GM12873 (cell line): ENCODE measurements around the gene PACRG.

Experiments used
- TF ChIP-seq, protein P1 (sequence below): IDR thresholded peaks from 2 replicates; pipeline ENCODE4 v1.5.1; 2012; ENCODE audit warnings: low read depth, mild to moderate bottlenecking, moderate library complexity, low read length, control low read depth; ENCODE audit not compliant: insufficient read depth; ENCODE audit errors: missing control alignments

The PACRG gene

DNA sequence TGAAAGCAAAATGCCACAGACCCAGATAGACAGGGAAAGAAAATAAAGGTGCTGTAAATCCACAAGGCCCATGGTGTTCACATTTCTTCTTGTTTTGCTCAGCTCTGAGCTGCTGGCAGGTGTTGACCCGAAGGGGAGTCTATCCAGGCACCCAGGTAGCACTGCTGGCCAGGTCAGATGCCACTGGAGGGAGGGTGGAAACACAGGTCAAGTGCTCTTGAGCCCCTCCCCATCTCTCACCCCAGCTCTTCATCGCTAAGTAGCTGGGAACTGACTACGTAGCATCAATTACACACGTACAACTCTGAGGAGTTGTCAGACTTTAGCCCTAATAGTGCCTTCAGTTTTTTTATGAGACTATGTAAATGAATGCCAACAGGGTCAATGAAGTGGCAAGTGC lies 399.0 kb downstream of the PACRG start:
- TF ChIP-seq, protein P1, sequence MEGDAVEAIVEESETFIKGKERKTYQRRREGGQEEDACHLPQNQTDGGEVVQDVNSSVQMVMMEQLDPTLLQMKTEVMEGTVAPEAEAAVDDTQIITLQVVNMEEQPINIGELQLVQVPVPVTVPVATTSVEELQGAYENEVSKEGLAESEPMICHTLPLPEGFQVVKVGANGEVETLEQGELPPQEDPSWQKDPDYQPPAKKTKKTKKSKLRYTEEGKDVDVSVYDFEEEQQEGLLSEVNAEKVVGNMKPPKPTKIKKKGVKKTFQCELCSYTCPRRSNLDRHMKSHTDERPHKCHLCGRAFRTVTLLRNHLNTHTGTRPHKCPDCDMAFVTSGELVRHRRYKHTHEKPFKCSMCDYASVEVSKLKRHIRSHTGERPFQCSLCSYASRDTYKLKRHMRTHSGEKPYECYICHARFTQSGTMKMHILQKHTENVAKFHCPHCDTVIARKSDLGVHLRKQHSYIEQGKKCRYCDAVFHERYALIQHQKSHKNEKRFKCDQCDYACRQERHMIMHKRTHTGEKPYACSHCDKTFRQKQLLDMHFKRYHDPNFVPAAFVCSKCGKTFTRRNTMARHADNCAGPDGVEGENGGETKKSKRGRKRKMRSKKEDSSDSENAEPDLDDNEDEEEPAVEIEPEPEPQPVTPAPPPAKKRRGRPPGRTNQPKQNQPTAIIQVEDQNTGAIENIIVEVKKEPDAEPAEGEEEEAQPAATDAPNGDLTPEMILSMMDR: no peak

DNA sequence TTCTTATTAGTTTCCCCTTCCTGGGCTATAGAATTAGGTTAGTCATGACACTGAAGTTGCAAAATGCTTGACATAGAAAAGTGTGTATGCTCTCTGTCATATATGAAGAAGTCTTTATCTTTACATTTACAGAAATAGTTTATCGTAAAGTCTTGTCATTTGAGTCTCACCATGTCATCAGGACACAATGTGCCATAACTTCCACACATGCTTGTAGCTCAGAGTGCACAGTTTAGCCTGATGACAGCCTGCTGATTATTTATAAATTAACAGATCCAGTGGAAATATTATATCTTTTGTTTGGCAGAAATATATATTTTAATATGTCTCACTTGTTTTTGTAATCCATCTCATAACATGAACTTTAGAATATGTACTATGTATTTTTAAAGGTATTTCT lies 399.8 kb downstream of the PACRG start:
- TF ChIP-seq, protein P1: no peak

DNA sequence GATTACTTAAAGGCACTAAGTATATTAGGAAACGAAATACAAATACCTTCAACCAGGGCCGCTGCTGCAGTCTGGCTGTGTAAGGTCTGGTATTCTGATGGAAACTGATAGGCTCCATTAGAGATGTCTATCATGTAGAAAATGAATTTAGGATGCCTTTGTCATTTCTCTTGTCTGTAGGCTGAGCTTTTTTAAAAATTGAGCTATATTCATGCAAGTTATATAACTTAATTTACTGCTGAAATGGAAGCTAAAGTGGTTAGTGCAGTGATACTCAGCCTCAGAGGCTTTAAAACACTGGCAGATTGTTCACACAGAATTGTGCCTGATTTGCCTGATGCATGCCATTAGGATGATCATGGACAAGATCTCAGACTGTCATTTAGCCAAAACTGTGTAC lies 400.6 kb downstream of the PACRG start:
- TF ChIP-seq, protein P1: no peak

DNA sequence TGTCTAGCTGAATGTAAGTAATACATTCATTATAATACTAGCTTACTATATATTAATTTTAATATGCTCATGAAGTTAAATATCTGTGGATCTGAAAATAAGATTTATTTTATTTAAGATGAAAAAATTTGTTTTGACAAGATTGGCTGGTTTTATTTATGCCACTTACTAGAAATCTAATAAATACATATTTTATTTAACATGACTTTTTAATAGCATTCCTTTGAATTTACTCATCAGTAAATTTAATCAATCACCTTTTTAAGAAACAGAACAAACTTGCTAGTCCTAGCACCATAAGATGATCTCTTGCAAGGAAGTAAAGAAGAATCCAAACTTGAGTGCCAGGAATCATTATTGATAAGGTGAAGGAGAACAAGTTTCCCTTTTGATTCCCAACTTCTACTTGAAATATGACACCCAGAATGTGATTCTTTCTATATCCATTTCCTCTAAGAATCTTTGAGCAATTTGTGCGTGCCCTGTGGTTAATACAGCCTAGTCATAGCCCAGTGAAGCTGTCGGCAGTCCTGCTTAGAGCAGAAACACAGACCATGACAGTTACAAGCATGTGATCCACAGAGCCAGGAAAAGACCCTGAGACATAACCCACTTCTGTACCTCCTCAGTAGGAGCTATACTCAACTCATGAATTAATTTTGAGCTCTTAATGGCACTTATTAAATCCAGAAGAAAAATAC lies 404.4 kb downstream of the PACRG start:
- TF ChIP-seq, protein P1: no peak

DNA sequence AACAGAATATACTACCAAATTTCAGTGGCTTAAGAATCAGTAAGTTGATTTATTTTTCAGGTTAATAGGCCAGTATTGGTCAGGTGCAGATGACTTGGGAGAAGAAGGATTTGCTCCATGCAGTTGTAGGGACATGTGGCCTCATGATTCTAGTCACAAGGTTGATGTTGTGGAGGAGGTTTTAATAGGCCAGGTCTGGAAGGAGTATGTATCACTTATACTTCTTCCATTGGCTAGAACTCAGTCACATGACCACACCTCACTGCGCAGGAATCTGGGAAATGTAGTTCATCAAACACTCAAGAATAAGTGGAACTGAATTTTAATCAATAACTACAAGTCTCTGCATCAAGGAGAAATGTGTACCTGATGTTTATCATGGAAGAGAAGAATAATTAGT lies 405.2 kb downstream of the PACRG start:
- TF ChIP-seq, protein P1: no peak

DNA sequence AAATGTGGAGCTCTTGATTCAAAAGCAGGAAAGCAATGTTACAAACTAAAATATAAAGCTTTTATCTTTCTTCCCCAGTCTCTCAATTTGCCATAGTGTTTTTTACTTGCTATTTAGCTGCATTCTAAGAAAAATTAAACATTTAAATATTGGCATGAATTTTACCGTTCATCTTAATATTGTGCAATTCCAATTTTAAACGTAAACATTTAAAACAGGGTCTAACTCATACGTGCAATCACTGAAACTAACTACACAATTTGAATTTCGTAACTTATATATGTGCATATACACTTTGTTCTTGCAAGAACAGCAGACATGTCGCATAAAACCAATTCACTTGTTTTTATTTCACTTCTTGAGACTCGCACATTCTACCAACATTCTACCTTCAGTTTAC lies 405.9 kb downstream of the PACRG start:
- TF ChIP-seq, protein P1: no peak

DNA sequence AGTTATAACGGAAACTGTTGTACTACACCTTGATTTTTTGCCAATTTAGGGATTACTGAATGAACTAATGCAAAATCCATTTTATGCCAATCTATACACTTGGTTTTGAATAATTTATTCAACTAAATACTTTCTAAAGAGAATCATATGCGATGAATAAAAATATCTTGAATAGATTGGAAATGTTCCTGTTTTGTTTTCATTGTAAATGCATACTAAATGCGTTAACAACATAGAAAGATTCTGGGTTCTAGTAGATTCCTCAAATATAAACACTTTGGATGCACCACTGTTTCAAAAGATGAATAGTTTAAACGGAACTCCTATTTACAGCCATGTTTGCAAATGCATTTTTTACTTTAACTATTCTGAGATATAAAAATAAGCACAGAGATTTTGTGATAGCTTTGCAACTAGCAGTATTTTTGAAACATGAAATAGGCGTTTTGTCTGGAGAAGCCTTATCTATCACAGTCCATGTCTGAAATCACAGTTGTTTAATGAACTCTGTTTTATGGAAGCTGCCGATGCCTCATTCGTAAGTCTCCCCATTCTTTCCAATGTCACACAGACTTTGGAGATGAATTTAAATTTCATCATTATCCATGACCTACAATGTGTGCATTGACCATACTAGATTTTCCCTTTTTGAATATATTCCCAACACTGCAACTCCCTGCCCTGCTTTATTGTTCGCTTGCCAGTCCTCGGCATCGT lies 409.1 kb downstream of the PACRG start:
- TF ChIP-seq, protein P1: no peak
